ENCODE results near the gene BCAS3. TPM values are rescaled to one million over a fixed set of nuclear protein-coding genes. Genes with fewer than 3 reads are reported as not detected.

The BCAS3 gene
- total and polyA plus RNA-seq, 2 experiments from 2014 or later = 18.0 to 20.2 TPM

DNA sequence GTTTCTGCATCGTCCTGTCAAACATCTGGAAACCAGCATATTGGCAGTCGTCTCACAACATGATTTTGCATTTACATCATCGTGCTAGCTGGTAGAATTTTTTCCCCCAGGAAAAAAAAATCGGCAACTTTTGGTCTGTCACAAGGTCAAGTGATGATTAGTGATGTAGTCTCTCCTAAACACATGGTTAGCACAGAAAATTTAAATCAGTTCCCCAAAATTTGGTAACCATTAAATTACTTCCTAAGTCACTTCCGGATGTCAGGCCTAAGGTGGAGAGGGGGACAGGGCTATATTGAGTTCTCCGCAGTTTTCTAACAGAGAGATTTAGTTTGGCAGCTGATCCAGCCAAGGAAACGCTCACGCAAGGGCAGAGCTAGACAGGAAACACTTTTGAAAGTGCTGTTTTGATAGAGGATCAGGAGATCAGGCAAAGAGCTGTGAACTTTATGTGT is 451.0 kb downstream of the BCAS3 start:
- Histone ChIP-seq H2AFZ (peak overlapping the region; percentile 64), H3K4me2 (ENCODE audit: unreplicated experiment) (peak overlapping the region; percentile 71), H3K36me3 (ENCODE audit: low read depth) (no peaks in the 10 kb centered on the region), H3K9me3 (ENCODE audit: low read depth) (no peaks in the 10 kb centered on the region), H3K9ac (peak overlapping the region; percentile 46), H3K27ac (peak overlapping the region; percentile 63), H3K9me2 (ENCODE audit: insufficient read depth) (no peaks in the 10 kb centered on the region), H3K4me3 (peak overlapping the region; percentile 46), H3K4me1 (ENCODE audit: insufficient read depth) (peaks cover 19% of the 10 kb centered on the region), H3F3A (ENCODE audit: insufficient read depth) (peaks cover 28% of the 10 kb centered on the region), H3K27me3 (replicated peaks; ENCODE audit: insufficient read depth) (no peaks in the 10 kb centered on the region), H4K20me1 (ENCODE audit: insufficient read depth) (no peaks in the 10 kb centered on the region), H3K79me2 (ENCODE audit: insufficient read depth) (no peaks in the 10 kb centered on the region)
- no peak for TF ChIP-seq EZH2phosphoT487 (IDR thresholded peaks at IDR 0.05; ENCODE audit: insufficient read depth, low read depth)
- TF ChIP-seq EZH2 (IDR thresholded peaks at IDR 0.05; ENCODE audit: insufficient read depth, poor library complexity, severe bottlenecking) = no peak
- DNase-seq = peak; percentile 62
- 5 to 7% methylated on average over 8 of the region's 8 CpGs for WGBS, 2 experiments (ENCODE audit: low coverage in 1 of 2, low lambda C conversion rate in 2 of 2, missing lambda C conversion rate in 2 of 2)
- in situ Hi-C loops (cut with MboI) = no loop called here

GRCh38 chr17:61129267-61130254 is 451.9 kb downstream of the BCAS3 start:
- Histone ChIP-seq H3K4me1 (ENCODE audit: insufficient read depth) (peaks cover 19% of the 10 kb centered on the region), H4K20me1 (ENCODE audit: insufficient read depth) (no peaks in the 10 kb centered on the region), H3K4me2 (ENCODE audit: unreplicated experiment) (peak overlapping the region; percentile 71), H3K27me3 (replicated peaks; ENCODE audit: insufficient read depth) (no peaks in the 10 kb centered on the region), H3K9me2 (ENCODE audit: insufficient read depth) (no peaks in the 10 kb centered on the region), H3F3A (ENCODE audit: insufficient read depth) (peaks cover 28% of the 10 kb centered on the region), H3K9me3 (ENCODE audit: low read depth) (no peaks in the 10 kb centered on the region), H2AFZ (peak overlapping the region; percentile 64; the same call in 1 of the 2 replicates), H3K9ac (peak overlapping the region; percentile 46; the same call in 1 of the 2 replicates), H3K27ac (peak overlapping the region; percentile 63), H3K36me3 (ENCODE audit: low read depth) (no peaks in the 10 kb centered on the region), H3K4me3 (no peak overlapping the region; the same call in 1 of the 2 replicates), H3K79me2 (ENCODE audit: insufficient read depth) (no peaks in the 10 kb centered on the region)
- in situ Hi-C loops (cut with MboI) = no loop called here
- DNase-seq = peak; percentile 44
- no peak for TF ChIP-seq EZH2 (IDR thresholded peaks at IDR 0.05; ENCODE audit: insufficient read depth, poor library complexity, severe bottlenecking)
- TF ChIP-seq EZH2phosphoT487 (IDR thresholded peaks at IDR 0.05; ENCODE audit: insufficient read depth, low read depth) = no peak
- WGBS, 2 experiments (ENCODE audit: low coverage in 1 of 2, low lambda C conversion rate in 2 of 2, missing lambda C conversion rate in 2 of 2) = 81 to 85% methylated on average over 7 of the region's 7 CpGs

DNA sequence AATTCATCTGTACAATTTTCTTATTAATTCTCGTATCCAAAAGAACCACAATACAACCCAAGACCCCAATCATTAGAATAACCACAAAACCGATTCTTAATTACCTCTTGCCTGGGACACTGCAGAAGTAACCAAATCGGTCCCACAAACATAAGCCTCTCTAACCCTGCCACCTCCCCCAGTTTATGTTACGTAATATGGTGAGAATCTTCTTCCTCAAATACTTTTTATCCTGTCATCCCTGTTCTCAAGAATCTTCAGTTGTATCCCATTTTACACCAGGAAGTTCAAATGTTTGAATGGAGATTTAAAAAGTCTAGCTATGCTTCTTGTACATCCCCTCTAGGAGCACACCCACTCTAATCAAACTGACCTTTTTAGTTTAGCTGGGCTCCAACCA is 452.7 kb downstream of the BCAS3 start:
- Histone ChIP-seq H2AFZ (no peak overlapping the region), H4K20me1 (ENCODE audit: insufficient read depth) (no peaks in the 10 kb centered on the region), H3K9me2 (ENCODE audit: insufficient read depth) (no peaks in the 10 kb centered on the region), H3K36me3 (ENCODE audit: low read depth) (no peaks in the 10 kb centered on the region), H3K9me3 (ENCODE audit: low read depth) (no peaks in the 10 kb centered on the region), H3K27ac (no peak overlapping the region), H3K4me1 (ENCODE audit: insufficient read depth) (peaks cover 19% of the 10 kb centered on the region), H3F3A (ENCODE audit: insufficient read depth) (peaks cover 28% of the 10 kb centered on the region), H3K9ac (no peak overlapping the region), H3K27me3 (replicated peaks; ENCODE audit: insufficient read depth) (no peaks in the 10 kb centered on the region), H3K4me3 (no peak overlapping the region), H3K4me2 (ENCODE audit: unreplicated experiment) (no peak overlapping the region), H3K79me2 (ENCODE audit: insufficient read depth) (no peaks in the 10 kb centered on the region)
- WGBS, 2 experiments (ENCODE audit: low coverage in 1 of 2, low lambda C conversion rate in 2 of 2, missing lambda C conversion rate in 2 of 2) = 94 to 96% methylated on average over 4 of the region's 4 CpGs
- TF ChIP-seq EZH2phosphoT487 (IDR thresholded peaks at IDR 0.05; ENCODE audit: insufficient read depth, low read depth) = no peak
- TF ChIP-seq EZH2 (IDR thresholded peaks at IDR 0.05; ENCODE audit: insufficient read depth, poor library complexity, severe bottlenecking) = no peak
- no peak for DNase-seq
- in situ Hi-C loops (cut with MboI) = no loop called here

DNA sequence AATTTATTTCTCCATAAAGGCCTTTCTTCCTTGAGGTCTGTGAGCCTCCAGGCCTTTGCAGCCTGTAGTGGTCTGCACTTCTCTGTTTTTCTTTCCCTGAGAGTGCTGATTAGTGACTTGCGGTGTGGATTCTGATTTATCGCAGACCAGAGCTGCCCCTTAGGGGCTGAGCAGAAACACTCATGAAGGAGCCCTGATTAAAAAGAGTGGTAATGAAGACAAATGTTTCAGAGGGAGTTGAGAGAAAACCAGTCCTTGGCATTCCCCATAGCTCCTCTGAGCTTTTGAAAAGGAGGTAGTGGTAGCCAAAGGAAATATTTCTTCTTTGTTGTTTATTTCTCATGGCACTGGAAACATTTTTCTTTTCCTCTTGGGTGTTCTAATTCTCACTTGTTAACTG is 453.9 kb downstream of the BCAS3 start:
- Histone ChIP-seq H3K9me2 (ENCODE audit: insufficient read depth) (no peaks in the 10 kb centered on the region), H3K27ac (no peak overlapping the region), H3K4me1 (ENCODE audit: insufficient read depth) (peaks cover 19% of the 10 kb centered on the region), H3F3A (ENCODE audit: insufficient read depth) (peaks cover 28% of the 10 kb centered on the region), H3K36me3 (ENCODE audit: low read depth) (no peaks in the 10 kb centered on the region), H3K9me3 (ENCODE audit: low read depth) (no peaks in the 10 kb centered on the region), H4K20me1 (ENCODE audit: insufficient read depth) (no peaks in the 10 kb centered on the region), H3K79me2 (ENCODE audit: insufficient read depth) (no peaks in the 10 kb centered on the region), H3K27me3 (replicated peaks; ENCODE audit: insufficient read depth) (no peaks in the 10 kb centered on the region), H3K4me3 (no peak overlapping the region), H3K9ac (no peak overlapping the region), H3K4me2 (ENCODE audit: unreplicated experiment) (no peak overlapping the region), H2AFZ (no peak overlapping the region)
- 85% methylated on average over 2 of the region's 2 CpGs for WGBS, 2 experiments (ENCODE audit: low coverage in 1 of 2, low lambda C conversion rate in 2 of 2, missing lambda C conversion rate in 2 of 2)
- in situ Hi-C loops (cut with MboI) = no loop called here
- TF ChIP-seq EZH2 (IDR thresholded peaks at IDR 0.05; ENCODE audit: insufficient read depth, poor library complexity, severe bottlenecking) (no peak), EZH2phosphoT487 (IDR thresholded peaks at IDR 0.05; ENCODE audit: insufficient read depth, low read depth) (no peak)
- DNase-seq = no peak
